KMS-11 (cell line): ENCODE measurements around the gene EVX1.

Source experiments
- H2AFZ ChIP-seq: fragments of 200-600 bp; sonication (generic); 2 replicates; pipeline ENCODE4 v1.6.1; 2016; ENCODE audit warnings: antibody characterized with exemption, mixed run types, low read depth
- H3K27ac ChIP-seq: fragments of 200-600 bp; sonication (generic); 2 replicates; pipeline ENCODE4 v1.6.1; 2016; ENCODE audit warnings: mild to moderate bottlenecking, mixed run types
- H3K27me3 ChIP-seq: fragments of 200-600 bp; sonication (generic); 2 replicates; pipeline ENCODE4 v1.6.1; 2017; ENCODE audit warnings: mild to moderate bottlenecking, low read depth, mixed run types, moderate library complexity; ENCODE audit not compliant: insufficient read depth
- H3K36me3 ChIP-seq: fragments of 200-600 bp; sonication (generic); 2 replicates; pipeline ENCODE4 v1.6.1; 2017; ENCODE audit warnings: mild to moderate bottlenecking, mixed run types; ENCODE audit not compliant: insufficient read depth
- H3K4me1 ChIP-seq: fragments of 200-600 bp; sonication (generic); 2 replicates; pipeline ENCODE4 v1.6.1; 2016; ENCODE audit warnings: mild to moderate bottlenecking, low read depth, mixed run types; ENCODE audit not compliant: poor library complexity, severe bottlenecking
- H3K4me2 ChIP-seq: fragments of 200-600 bp; sonication (generic); 2 replicates; pipeline ENCODE4 v1.7.0; 2016; ENCODE audit warnings: mild to moderate bottlenecking, mixed run types
- H3K4me3 ChIP-seq: fragments of 200-600 bp; sonication (generic); IDR thresholded peaks from 2 replicates; pipeline ENCODE4 v1.6.1; 2017; ENCODE audit warnings: low read depth, low read length, mixed read lengths; ENCODE audit not compliant: insufficient read depth
- H3K79me2 ChIP-seq: fragments of 200-600 bp; sonication (generic); 2 replicates; pipeline ENCODE4 v1.6.1; 2016; ENCODE audit warnings: low read depth, mixed run types; ENCODE audit not compliant: insufficient read depth
- H3K9ac ChIP-seq: fragments of 200-600 bp; sonication (generic); 2 replicates; pipeline ENCODE4 v1.6.1; 2016; ENCODE audit warnings: mild to moderate bottlenecking, mixed run types
- H4K20me1 ChIP-seq: fragments of 200-600 bp; sonication (generic); 2 replicates; pipeline ENCODE4 v1.6.1; 2016; ENCODE audit warnings: mild to moderate bottlenecking, mixed run types; ENCODE audit not compliant: insufficient read depth
- TF ChIP-seq, protein P1 (sequence below): fragments of 200-600 bp; sonication (generic); conservative IDR thresholded peaks from 2 replicates; pipeline ENCODE4 v1.6.1; 2017; ENCODE audit warnings: low read depth, mild to moderate bottlenecking, antibody characterized with exemption, low read length, moderate library complexity, mixed read lengths

EVX1 gene

GRCh38 chr7:27242555-27243339 is at the start of gene EVX1:
EVX1 (plus strand) TSS chr7:27242802; CDS start chr7:27243031, 229 bp downstream.
- H2AFZ ChIP-seq, result no peak within 1 kb of the TSS
- H3K4me2 ChIP-seq, result no peak within 1 kb of the TSS
- H3K27ac ChIP-seq, result no peak within 1 kb of the TSS
- no peak within 1 kb of the TSS for H3K9ac ChIP-seq
- no peaks in the 10 kb centered on the region for H4K20me1 ChIP-seq
- no peaks in the 10 kb centered on the region for H3K4me1 ChIP-seq
- TF ChIP-seq, protein P1, sequence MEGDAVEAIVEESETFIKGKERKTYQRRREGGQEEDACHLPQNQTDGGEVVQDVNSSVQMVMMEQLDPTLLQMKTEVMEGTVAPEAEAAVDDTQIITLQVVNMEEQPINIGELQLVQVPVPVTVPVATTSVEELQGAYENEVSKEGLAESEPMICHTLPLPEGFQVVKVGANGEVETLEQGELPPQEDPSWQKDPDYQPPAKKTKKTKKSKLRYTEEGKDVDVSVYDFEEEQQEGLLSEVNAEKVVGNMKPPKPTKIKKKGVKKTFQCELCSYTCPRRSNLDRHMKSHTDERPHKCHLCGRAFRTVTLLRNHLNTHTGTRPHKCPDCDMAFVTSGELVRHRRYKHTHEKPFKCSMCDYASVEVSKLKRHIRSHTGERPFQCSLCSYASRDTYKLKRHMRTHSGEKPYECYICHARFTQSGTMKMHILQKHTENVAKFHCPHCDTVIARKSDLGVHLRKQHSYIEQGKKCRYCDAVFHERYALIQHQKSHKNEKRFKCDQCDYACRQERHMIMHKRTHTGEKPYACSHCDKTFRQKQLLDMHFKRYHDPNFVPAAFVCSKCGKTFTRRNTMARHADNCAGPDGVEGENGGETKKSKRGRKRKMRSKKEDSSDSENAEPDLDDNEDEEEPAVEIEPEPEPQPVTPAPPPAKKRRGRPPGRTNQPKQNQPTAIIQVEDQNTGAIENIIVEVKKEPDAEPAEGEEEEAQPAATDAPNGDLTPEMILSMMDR, result no peak
- H3K4me3 ChIP-seq, result no peak within 1 kb of the TSS
- H3K36me3 ChIP-seq, result no peaks in the 10 kb centered on the region
- H3K27me3 ChIP-seq, result no peaks in the 10 kb centered on the region; the same call in 1 of the 2 replicates
- H3K79me2 ChIP-seq, result no peaks in the 10 kb centered on the region

- H3K4me3 ChIP-seq, result no peak overlapping the region
- H3K9ac ChIP-seq, result no peak overlapping the region
- no peaks in the 10 kb centered on the region for H4K20me1 ChIP-seq
These were observed 49.1 kb upstream of the EVX1 start for GRCh38 chr7:27193335-27194001.

DNA sequence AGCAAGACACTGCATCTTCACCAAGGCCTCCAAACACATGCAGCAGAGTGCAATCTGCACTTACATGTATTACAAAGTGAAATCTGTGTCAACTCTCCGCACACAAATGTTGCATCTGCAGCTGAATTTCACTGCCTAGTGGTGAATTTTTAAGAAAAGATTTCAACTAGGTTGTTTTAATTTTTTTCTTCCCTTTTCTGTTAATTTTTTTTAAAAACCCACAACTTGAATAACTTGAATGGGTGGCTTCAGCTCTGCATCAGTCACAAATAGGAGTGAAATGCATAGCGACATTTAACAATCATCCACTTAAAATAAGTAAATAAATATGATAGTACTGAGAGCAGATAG is 48.6 kb upstream of the EVX1 start:
- H3K4me1 ChIP-seq, result peaks cover 3% of the 10 kb centered on the region
- no peak overlapping the region for H3K4me2 ChIP-seq
- no peak overlapping the region for H2AFZ ChIP-seq
- TF ChIP-seq, protein P1, result no peak
- no peak overlapping the region for H3K4me3 ChIP-seq
- no peak overlapping the region for H3K27ac ChIP-seq
- H3K27me3 ChIP-seq, result no peaks in the 10 kb centered on the region
- no peak overlapping the region for H3K9ac ChIP-seq
- no peaks in the 10 kb centered on the region for H3K79me2 ChIP-seq
- H3K36me3 ChIP-seq, result no peaks in the 10 kb centered on the region
- no peaks in the 10 kb centered on the region for H4K20me1 ChIP-seq

More at GRCh38 chr7:27193335-27194001, 49.1 kb upstream of the EVX1 start:
- H3K27me3 ChIP-seq, result no peaks in the 10 kb centered on the region
- H3K4me1 ChIP-seq, result peaks cover 3% of the 10 kb centered on the region
- H2AFZ ChIP-seq, result no peak overlapping the region
- no peak overlapping the region for H3K27ac ChIP-seq
- H3K79me2 ChIP-seq, result no peaks in the 10 kb centered on the region
- TF ChIP-seq, protein P1, result no peak
- H3K4me2 ChIP-seq, result no peak overlapping the region
- H3K36me3 ChIP-seq, result no peaks in the 10 kb centered on the region

DNA sequence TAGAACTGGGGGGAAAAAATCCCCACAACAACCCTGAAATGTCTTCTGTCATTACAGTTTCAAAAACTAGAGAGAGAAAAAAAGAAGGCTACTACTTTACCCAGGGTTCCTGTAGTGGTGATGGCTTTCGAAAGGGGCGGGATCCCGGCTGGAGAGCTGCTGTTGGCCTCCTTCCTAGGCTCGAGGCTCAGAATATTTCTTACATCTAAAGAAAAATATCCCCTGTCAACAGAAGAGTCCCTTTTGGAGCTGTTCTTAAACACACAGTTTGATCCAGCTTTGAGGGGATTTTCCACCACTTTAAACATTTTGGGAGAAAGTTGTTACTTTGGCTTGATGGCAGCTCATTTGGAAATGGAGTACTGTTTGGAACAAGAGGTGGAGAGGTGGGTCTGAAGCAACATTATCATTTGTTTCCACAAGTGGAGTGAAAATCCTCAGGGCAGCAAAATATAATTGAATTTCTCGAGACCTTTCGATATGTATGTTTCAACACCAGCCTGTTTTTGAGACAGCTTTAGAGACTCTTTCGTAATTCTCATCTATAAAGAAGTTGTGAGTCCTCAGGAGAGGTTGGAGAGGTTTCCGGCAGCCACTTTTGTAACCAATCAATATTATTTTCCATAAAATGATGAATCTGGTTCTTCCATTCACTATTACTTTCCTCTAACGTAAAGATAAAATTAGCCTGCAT is 47.8 kb upstream of the EVX1 start:
- Histone ChIP-seq H3K27ac (no peak overlapping the region), H3K36me3 (no peaks in the 10 kb centered on the region), H3K9ac (no peak overlapping the region), H4K20me1 (no peaks in the 10 kb centered on the region), H3K27me3 (no peaks in the 10 kb centered on the region), H3K4me1 (peaks cover 3% of the 10 kb centered on the region), H3K4me2 (no peak overlapping the region), H3K4me3 (no peak overlapping the region), H2AFZ (no peak overlapping the region), H3K79me2 (no peaks in the 10 kb centered on the region)
- TF ChIP-seq, protein P1, result no peak
